ENCODE results near the gene LURAP1L.

GRCh38 chr9:12740845-12741244 lies 34.0 kb upstream of the LURAP1L start:
- TF ChIP-seq, protein P1, sequence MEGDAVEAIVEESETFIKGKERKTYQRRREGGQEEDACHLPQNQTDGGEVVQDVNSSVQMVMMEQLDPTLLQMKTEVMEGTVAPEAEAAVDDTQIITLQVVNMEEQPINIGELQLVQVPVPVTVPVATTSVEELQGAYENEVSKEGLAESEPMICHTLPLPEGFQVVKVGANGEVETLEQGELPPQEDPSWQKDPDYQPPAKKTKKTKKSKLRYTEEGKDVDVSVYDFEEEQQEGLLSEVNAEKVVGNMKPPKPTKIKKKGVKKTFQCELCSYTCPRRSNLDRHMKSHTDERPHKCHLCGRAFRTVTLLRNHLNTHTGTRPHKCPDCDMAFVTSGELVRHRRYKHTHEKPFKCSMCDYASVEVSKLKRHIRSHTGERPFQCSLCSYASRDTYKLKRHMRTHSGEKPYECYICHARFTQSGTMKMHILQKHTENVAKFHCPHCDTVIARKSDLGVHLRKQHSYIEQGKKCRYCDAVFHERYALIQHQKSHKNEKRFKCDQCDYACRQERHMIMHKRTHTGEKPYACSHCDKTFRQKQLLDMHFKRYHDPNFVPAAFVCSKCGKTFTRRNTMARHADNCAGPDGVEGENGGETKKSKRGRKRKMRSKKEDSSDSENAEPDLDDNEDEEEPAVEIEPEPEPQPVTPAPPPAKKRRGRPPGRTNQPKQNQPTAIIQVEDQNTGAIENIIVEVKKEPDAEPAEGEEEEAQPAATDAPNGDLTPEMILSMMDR (IDR thresholded peaks at IDR 0.05): no peak
- TF ChIP-seq POLR2A (IDR thresholded peaks at IDR 0.05): no peak

Data from suprapubic skin (tissue), 3 donors.